Measurements from ENCODE around the gene ENOX1.
A peak's percentile ranks its signal among the peaks of the same experiment; 100 is the strongest.

The ENOX1 gene

DNA sequence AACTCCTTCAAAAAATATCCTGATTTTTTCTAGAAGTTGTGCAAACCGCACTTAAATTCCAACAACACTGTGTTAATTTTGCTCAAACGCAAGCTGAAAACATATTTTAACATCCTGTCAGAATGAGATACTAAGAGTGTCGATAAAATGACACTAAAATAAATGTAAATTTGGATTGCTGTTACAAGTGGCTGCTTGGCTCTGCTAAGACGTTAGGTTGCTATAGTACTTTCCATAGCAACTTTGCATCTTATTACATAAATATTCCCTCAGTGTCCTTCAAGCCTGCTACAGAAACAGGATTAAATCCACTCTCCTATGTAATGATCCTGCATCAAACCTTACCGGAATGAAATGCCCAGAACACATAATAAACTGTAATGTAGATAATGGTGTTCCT lies 471.2 kb downstream of the ENOX1 start:
- DNase-seq (ENCODE audit: low read depth) = no peak

DNA sequence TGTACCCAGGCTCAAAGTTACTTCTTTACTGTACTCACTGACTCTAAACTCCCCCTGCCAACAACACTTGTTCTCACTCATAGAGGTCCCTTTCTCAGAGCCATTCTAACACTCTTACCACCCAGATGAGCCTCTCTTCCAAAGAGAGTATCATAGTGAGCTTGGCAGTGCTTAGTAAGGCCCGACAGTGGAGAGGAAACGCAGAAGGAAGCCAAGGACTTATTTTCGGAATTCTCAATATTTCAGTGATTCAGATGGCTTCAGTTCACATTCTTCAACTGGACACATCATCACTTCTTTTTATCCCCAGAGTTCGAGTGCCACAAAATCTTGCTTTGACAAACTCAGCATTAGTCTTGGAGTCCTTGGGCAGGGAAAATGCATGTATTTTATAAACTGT lies 477.5 kb downstream of the ENOX1 start:
- DNase-seq (ENCODE audit: low read depth) = peak; percentile 34

DNA sequence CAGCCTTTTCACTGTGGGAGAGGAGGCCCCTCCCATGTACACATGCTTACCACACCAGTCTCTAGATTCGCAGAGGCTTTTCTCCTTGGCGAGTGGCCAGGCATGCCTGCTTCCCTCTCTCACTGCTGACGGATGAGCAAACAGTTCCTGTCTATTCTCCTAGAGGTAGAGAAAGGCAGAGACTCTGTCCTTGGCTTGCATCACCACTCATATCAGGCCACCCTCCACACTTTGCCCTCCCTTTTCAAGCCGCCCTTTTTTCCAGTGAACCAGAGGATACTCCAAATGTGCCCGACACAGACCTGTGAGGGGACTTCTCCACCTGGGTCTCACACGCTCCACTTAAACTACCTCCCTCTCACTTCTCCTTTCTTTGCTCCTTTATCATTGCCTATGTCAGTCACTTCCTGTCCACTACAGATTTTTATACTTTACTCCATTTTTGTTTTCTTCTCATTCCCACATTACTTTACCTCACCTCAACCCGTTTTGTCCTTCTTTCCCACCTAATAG lies 478.8 kb downstream of the ENOX1 start:
- peak; percentile 98 for DNase-seq (ENCODE audit: low read depth)

DNA sequence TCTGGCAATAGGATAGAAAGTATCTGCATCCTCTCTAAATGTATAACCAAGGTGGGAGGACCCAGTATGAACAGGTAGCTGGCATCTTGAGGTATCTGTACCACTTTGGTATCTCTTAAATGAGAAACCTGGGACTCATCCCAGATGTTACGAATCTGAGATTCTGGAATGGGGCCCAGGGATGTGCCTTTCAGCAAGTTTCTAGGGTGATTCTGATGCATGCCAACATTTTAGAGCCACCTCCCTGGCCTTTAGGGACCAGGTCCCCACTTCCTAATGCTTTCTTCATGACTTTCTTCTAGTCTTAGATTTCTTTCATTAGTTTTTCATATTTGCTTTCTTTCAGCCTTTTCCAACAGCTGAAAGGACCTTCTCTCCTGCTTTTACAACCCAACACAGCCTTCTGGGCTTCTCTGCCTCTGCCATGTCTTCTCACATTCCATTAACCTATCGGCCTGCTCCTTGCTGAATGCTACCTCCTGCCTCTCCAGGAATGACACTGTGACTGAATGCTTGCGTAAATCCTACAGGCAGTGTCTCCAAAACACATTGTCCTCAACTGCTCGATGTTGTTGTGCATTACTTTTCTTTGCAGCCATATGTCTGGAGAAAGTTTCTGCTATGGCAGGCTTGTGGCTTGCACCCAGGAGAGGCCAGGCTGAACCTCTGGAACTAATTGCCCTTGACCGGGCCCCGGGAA lies 479.4 kb downstream of the ENOX1 start:
- no peak for DNase-seq (ENCODE audit: low read depth)

DNA sequence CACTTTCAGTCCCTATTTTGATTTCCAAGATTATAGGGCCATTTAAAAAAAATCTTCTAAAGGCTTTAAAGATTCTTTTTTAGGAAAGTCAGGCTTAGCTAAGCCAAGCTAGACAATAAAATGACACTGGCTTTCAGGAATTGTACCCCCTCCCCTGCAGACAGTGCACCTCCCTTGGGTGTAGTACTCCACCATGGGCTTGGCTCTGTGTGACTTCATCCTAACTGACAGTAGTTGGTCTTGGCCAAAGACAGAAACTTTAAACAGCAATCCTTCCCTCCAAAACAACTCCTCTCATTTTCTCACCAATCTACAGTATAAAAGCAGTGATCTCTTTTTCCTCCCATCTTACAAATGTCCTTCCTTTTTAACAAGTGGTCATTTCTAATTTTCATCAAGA lies 480.4 kb downstream of the ENOX1 start:
- no peak for DNase-seq (ENCODE audit: low read depth)

DNA sequence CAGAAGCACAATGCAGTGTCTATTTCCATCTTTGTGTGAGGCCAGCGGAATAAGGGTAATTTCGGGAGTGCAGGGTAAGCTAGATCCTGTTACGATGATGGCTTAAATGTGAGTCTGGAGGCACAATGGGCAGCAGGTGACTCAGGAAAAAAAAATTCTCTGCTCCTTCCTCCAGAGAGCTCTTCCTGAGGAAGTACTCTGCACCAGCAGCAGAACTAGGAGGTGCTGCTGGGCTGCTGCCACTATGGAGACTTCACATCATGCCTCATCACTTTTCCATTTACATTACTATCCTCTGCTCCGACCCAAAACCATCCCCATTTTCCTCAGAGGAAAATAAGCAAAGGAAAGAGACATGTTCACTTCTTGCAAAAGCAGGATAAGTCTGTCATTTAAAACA lies 481.4 kb downstream of the ENOX1 start:
- no peak for DNase-seq (ENCODE audit: low read depth)

DNA sequence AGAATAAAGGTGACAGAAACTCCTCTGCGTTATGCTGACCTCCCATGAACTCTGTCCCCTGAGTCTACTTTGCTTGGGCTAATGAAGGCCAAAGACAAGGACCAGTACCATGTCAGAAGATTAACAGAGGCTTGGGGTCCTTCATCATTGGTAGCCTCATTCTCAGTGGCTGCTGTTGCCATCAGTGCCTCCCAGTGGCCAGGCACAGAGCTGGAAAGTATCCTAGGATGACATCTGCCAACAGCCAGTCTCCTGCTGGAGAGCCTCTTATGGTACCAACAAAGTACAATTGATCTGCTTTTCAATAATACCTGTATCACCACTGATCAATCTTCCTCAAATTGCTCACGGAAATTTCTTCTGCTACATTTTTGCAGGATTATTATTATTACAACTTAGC lies 481.8 kb downstream of the ENOX1 start:
- no peak for DNase-seq (ENCODE audit: low read depth)

DNA sequence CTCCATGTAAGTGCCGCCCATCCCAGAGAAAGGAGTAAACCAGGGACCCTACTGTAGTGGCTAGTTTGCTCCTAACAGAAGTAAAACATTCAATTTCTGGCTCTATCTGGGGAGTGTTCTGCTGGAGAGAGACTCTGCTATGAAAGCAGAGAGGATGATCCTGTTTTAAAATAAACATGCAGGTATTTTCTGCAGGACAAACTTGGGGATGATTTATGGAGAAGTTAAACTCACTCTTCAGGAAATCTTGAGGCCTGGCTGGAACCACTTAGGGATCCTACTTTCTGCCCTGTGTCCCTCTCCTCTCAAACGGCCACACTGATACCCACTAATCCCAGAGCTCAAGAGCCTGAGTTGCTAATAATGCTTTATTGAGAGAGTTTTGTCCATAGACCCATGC lies 482.3 kb downstream of the ENOX1 start:
- DNase-seq (ENCODE audit: low read depth) = no peak

DNA sequence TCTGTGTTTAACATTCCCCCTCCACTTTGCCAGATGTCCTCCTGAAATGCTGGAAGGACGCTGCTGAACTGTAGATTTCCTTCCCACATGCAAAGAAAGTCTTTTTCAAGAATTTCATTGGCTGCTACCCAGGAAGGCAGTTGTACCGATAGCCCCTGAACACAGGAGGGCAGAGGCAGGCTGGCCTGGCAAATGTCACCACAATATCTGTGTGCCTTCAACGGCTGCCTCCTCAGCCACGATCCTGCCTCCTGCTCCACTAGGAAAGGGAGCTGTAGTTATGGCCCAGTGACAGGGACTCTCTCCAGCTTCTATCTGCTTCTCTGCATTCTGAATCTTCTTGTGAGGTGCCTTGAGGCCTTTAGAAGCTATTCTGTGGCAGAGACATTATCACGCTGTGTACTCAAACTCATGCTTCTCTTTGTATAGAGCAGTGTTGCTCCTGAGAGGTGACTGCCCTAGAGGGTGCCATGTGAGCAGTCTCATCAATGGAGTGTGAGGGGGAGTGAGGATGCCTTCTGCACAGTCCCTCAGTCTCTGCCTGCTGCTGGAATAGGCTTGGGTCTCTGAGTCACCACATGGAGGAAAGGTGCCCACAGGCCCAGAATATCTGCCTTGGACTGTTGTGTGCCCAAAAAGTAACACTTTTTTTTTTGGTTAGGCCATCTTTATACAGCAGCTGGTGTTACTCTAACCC lies 483.6 kb downstream of the ENOX1 start:
- DNase-seq (ENCODE audit: low read depth) = peak; percentile 68

DNA sequence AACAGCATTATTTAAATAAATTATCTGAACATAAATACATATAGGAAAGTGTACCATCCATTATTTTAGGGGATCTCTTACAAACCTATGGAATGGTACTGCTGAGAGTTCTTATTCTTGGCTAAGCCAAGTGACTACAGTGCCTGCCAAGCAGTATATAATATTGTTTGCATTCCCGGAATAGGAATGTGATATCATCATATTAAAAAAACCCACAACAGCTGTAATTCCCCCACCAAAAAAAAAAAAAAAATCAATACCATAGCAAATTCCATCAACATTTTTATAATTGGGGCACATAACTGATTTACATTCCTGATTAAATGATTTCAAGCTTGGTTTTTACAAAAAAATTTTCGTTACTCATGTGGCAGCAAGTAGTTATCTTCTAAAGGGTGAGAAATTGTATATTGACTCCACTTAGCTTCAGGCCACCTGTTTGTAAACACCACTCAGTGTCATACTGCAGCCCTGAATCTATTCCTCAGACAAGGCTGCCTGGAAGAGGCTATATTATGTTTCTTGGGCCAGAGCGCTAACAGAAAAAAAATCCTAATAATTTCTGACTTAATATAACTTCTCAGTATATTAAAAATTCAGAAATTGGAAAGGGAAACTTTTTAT lies 485.3 kb downstream of the ENOX1 start:
- no peak for DNase-seq (ENCODE audit: low read depth)

DNA sequence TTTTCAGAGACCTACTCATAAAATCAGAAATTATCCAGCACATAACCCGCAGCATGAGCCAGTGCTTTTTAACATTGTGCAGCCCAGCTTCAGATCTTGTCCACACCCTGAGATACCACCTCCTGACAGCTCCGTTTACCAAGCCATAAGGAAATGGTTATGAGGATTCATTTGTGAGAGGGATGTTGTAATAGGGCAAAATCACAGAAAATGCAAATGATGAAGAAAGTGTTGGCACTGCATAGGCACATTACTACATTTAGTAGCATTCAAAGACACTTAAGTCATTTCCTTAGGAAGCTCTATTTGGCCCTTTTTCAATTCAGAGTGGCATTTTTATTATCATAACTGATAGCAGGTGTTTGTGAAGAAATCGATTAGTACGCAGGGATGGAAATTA lies 485.9 kb downstream of the ENOX1 start:
- peak; percentile 27 for DNase-seq (ENCODE audit: low read depth)

DNA sequence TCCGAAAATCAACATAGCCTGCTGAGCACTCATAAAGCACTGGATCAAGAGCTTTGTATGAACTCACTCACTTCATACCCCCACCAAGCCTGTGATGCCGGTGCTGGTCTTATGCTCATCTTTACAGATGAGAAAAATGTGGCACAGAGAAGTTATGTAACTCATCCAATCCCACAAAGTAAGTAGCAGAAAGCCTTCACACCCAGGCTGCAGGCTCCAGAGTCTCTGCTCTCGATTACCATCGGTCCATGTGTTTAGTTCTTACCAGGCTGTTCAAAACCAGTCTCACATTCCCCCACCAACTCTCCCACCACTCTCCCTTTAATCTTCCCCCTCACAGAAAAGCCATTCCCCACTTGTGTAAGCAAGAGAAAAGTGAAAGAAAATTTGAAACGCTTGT lies 487.4 kb downstream of the ENOX1 start:
- DNase-seq (ENCODE audit: low read depth) = no peak

DNA sequence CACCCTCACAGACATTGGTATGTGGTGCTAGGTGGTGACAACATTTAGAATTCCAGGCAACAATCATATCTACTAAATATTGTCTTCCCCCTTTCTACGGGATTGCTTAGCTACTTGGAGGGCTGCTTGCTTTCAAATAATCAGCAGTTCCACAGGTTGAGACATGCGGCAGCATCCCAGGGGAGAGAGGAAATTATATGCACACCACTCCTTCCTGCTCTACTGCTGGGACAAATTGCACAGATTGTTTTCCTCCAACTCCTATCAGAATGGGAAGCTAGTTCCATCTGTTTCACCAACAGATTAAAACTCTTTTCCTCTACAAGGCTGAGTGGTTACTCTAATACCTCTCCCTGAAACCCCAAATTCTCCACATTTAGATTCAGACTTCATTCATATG lies 488.0 kb downstream of the ENOX1 start:
- no peak for DNase-seq (ENCODE audit: low read depth)

DNA sequence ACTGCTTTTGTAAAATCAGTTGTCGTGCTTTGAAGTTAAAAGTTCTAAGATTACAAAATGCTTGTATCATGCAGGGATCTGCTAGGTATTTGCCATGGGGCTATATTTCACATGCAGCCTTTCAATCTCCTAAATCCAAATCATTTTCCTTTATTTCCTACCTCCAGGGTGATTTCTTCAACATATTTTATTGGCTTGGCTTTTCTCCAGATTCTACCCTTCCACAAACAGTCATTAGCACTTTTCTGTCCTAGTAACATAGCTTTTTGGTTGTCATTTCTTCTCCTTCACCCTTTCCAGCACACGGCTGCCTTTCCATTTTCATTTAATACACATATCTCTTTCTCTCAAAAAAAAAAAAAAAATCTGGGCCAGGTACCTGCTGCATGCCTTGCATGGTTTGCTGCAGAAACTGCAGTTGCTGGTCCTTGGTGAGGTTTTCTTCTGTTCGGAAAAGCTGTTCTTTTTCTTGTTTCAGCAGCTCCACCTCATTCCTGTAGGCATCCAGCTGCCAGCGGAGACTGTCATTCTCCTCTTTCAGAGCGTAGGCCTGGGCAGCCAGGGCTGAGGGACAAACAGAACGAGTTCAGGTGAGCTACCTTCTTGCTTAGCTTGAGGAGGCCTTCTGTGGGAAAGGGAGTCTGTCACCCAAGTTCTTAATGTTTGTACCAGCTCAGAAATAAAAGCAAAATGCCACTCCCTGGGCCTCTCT lies 488.6 kb downstream of the ENOX1 start:
- no peak for DNase-seq (ENCODE audit: low read depth)

DNA sequence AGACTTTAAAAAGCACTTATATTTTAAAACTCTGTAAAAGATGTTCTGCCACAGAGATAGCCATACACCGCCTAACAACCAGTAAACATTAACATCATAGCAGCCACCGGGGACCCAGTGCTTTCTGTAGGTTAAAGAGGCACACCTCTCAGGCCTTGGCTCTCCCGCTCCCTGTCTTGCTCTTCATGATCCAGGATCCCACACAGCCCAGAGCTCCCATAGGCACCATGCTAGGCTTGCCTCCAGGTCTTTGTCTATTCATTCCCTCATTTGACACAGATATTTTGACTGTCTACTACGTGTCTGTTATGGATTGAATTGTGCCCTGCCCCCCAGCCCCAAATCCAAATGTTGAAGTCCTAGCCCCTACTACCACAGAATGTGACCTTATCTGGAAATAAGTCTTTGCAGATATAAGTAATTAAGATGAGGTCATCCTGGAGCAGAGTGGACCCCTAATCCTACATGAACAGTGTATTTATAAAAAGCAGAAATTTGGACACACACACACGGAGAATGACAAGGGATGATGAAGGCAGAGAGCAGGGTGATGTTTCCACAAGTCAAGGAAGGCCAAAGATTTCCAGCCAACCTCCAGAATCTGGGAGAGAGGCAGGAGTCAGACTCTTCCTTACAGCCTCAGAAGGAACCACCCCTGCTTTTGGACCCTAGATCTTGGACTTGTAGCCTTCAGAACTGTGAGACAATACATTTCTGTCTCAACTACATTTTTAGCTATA lies 490.8 kb downstream of the ENOX1 start:
- DNase-seq (ENCODE audit: low read depth) = no peak

DNA sequence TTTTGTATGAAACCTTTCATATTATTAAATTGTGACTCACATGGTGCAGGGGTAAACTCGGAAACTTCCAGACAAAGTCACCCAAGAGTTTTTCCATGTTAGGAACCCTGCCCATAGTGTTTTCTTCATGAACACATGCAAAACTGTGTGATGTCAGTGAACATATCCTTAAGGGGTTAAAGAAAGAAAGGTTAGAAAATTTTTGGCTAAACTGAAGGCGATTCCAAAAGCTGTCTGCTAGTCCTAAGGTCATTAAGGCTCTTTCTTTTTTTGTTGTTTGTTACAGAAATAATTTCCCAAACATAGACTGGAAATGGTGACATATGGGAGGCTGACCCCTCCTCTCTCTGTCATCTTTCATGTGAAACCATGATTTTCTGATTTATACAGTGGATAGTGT lies 491.5 kb downstream of the ENOX1 start:
- DNase-seq (ENCODE audit: low read depth) = no peak

DNA sequence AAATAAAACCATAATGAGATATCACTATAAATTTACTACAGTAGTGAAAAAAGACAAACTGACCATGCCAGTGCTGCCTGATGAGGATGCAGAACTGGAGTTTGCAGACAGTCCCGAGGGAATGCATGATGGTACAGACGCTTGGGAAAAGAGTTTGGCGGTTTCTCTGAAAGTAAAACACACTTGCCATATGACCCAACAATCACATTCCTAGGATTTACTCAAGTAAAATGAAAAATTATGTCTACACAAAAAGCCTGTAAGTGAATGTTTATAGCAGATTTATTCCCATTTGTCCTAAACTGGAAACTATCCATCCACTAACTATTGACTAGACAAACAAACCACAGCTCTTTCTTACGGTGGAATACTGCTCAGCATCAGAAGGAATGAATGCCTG lies 492.4 kb downstream of the ENOX1 start:
- DNase-seq (ENCODE audit: low read depth) = no peak

DNA sequence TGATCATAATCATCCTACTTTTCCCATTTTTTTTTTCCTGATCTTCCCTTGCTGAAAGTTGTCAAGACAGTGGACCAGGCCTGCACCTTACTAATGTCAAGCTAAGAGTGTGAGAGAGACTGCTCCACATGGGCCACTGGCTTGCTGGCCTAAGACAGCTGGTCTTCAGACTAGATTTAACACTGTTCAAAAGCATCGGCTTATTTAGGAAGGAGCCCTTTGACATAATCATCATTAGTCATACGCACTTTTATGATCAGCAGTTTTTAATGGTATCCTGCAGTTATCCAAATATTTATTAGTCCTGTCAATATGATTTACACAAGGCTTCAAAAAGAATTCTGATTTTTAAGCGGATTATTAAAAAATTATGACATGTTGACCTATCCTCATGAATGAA lies 492.8 kb downstream of the ENOX1 start:
- DNase-seq (ENCODE audit: low read depth) = no peak

DNA sequence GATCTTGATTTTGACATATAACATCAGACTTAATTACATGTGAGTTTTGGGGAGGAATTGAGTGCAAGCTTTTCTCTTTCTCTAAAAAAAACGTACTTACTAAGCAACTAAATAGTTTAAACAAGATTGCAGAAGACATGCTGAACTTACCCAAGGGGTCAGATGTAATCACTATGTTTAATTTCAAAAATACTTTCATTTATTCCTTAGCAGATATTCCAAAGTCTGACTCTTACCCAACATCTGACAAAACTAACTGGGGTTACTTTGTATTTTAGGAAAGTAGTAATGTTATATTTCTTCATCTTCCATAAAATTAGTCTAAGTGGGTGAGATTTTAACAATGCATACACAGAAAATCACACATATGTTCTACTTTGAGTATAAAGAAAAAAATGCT lies 493.2 kb downstream of the ENOX1 start:
- DNase-seq (ENCODE audit: low read depth) = no peak

DNA sequence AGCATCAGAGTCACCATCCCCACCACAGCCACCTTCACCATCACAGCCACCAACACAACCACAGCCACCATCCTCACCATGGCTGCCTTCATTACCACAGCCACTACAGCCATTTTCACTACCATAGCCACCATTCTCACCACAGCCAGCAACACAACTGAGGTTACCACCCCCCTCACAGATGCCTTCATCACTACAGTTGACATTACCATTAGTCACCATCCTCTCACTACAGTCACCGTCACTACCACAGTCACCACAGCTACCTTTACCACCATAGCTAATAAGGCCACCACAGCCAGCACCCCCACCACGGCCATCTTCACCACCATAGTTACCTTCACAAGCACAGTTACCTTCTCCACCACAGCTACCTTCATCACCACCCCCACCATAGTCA lies 493.8 kb downstream of the ENOX1 start:
- DNase-seq (ENCODE audit: low read depth) = no peak

DNA sequence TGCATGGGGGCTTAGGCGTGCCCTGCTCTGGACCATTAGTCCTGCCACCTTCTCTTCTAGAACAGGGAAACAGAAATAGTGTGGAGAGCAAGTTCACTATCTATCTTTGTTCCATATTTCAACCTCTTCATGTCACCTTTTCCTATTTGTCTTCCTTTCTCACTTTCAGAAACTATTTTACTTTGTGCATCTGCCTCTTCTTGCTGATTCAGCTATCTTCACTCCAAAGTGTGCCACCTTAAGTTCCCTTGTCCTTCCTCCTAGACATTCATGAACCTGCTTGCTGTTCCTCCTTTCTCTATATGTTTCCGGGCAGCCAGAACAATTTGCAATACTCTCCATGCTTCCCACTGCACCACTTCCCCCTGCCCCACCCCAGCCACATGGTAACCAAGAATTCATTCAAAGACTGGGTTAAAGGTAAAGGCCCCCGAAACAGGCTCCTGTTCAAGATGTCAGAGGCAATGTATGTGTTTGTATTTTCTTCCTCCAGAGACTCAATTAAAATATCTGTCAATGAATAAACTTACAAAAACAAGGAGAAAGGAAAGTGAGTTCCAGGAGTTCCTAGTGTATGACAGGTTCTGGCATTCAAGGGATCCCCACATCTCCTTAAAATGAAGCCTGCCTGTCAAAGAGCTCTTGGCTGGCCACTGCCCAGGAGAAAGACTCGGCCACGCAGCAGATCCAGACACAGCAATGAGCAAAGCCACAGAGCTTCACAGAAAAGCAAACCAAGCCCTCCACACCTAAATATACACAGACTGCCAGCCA lies 495.3 kb downstream of the ENOX1 start:
- no peak for DNase-seq (ENCODE audit: low read depth)
